GM19467 (cell line): ENCODE results near the gene OPCML.
"Not testable (repeated sequence)": the region's sequence is repeated elsewhere in the genome, so short reads cannot be mapped to it uniquely, and the experiment has no call there.

Experiments used
- ATAC-seq: cut with Tn5 transposase; IDR thresholded peaks from one replicate; pipeline ENCODE4 v1.9.1; 2021; ENCODE audit warnings: mild to moderate bottlenecking, moderate library complexity; ENCODE audit not compliant: unreplicated experiment

Gene OPCML

DNA sequence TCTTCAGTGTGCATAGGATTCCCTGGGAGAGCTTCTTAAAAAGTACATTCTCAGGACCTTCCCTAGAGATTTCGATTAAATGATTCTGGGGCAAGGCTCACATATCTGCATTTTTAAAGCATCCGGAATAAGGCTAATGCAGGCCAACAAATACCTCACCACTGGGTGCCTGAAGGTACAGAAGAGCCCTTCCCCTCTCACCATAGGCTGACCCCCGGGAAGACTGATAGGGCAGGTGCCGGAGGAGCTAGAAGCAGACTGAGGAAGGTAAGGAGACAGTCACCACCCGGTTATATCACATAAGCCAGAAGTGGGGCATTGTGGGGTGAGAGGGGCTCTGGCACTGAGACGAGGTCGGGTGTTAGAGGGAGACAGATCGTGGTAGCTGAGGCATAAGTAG, 1102.6 kb downstream of the OPCML start:
- no peak for ATAC-seq

DNA sequence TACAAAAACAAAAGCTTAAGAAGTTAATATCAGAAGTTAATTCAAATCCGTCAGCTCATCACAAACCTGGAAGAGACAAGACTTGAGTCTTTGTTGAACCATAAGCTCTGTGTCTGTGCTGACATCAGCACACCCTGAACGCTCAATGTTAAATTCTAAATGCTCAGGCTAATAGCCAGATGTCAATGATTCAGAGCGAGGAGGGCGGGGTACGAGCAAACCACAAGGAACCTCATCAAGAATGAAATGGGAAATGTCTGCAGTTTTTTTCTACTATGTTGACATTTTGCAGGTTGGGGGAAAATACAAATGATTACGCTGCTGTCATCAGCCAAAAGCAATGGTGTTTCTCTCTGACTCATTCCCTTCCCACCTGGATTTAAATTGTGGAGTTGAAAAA, 1104.7 kb downstream of the OPCML start:
- no peak for ATAC-seq

DNA sequence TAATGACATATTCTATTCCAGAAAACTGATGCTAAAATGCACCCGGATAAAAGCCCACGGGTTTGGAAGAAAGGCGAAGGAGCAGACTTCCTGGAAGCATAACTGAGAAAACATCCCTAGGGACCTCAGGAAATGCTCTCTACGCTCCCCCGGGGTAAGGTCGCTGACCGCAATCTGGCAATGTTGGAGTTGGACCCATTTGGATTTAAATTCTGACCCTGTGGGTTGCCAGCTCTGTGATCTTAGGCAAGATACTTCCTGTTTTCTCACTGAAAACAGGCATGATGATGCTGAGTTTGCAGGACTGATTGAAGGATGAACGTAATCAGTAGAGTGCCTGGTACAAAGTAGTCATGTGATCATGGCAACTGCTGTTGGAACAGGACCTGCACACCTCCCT, 1107.9 kb downstream of the OPCML start:
- no peak for ATAC-seq

DNA sequence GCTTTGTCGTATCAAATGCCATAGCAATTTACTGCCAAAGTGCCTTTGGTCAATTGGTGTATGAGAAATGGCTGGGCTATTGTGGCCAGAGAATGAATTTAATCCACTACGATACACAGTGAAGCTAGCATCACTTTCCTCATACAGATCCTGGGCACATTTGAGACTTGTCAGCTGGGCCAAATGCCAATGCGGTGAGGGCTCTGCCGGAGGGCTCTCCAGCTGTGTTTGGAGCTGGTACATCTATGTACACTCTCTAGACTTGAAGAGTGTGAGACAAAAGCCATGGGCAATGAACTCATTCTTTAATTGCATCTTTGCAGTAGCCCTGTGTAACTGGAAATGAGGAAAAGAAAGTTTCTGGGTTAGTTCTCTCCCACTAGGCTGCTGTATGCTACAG, 1109.0 kb downstream of the OPCML start:
- ATAC-seq, result no peak

DNA sequence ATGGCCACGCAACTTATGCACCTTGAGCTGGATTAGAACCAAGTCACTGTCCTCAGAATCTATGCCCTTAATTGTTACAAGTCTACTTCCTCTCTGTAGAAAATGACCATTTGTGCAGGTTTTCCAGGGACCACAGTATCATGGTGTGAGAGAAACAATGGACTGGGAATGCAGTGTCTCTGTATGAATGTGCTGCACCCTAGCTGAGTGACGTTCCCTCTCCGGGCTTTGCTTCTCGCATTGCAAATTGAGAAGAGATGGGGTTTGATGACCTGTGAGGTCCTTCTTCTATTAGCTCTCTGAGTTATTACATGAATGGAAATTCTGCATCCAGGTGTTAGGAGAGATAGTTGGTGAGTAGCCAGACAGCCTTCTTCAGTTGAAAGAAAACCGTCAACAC, 1109.6 kb downstream of the OPCML start:
- ATAC-seq, result no peak

DNA sequence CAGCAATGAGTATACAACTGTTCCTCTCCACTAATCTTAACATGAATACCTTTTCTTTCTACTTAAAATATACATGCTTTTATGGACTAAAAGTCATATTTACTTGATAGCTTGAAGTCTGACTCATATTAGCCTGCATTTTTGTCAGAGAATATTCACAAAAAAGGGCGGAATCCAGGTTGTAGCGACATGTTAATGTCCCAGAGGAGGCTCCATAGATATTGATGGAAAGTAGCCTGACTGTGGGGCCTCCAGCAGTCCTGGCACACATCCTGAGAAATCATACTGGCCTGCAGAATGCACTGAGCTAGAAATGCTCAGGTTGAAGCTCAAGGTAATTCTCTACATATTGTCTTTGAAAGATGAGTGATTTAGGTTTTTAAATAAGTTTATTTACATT, 1110.7 kb downstream of the OPCML start:
- no peak for ATAC-seq

DNA sequence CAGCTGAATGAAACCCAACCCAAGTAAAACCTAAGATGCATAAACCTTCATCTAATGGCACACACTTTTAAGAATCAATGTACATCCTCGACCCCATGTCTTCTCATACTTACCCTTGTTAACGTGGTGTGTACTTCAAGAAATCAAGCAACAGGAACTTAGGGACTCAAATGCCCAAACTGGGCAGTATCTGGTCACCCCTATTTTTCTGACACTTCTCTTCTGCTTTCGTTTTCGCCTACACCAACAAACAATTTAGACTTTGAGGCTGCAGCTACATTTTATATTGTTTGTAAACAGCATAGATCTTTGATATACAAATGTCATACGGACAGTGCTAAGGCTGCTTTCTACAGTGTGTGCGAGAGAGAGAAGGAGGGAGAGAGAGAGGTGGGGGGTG, 1117.8 kb downstream of the OPCML start:
- ATAC-seq, result no peak

DNA sequence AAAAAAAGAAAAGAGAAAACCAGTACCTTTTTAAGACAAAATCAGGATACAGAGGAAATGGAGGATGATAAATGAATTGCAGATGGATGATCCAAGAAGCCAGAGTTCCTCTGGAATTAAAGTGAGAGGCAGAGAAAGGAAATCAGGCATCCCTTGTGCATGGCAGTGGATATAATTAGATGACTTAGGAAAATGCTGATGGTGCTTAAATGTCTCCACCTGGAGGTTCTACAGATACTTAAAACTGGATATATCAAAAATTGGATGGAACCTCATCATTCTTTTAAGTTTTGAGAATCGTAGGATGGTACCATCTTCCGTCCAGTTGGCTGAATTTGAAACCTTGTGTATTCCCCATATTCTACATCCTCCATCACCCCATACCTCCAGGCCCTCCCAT, 1121.9 kb downstream of the OPCML start:
- ATAC-seq, result no peak

DNA sequence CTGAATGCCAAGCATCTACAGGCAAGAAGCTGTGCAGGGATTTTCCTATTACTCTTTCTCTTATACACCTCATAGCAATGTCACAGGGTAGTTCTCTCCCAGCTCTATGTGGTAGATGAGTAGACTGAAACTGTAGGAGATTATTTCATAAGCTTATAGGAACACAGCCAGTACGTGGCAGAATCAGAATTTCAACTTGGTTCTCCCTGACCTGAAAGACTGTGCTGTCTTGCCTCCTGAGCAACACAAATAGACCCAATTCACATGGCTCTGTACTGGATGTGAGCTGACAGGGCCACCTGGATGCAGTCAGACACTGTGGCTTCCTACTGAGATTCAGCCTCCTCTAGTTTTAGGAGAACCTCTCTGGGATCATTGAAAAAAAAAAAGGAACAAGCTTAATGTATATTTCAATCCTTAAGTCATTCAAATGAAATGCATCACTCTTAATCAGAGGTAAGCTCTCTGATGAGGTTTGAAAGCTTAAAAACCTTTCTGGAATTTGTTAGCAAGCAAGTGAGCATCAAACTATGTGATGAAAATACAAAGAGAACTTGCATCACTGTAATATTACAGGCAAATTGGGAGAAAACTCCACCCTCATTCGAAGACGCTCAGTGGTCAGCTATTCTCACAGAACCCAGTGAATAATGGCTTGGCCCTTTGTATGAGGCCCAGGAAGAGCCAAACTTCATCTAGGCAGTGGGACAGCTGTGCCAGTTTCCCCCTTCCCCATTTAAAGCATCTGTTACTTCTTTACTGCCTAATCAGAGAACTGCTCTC, 1122.5 kb downstream of the OPCML start:
- ATAC-seq, result no peak

DNA sequence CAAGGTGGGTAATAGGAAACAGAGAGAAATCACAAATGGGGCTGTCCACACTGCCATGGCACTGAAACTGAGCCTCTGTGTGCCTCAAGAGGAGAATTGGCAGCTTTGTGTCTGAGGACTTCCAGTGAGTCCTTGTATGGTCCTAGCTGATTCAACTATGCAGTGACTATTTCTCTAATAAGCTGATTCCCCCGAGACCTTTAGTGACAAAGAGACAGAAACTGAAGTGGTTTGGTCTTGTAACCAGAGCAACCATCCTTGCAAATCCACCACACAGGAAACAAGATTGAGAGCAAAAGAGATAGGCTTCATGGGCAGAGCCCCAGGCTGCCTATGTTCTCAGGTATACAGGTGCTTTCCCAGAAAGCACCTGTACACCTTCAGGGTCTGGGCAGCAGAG, 1123.4 kb downstream of the OPCML start:
- peak; percentile 72 for ATAC-seq

DNA sequence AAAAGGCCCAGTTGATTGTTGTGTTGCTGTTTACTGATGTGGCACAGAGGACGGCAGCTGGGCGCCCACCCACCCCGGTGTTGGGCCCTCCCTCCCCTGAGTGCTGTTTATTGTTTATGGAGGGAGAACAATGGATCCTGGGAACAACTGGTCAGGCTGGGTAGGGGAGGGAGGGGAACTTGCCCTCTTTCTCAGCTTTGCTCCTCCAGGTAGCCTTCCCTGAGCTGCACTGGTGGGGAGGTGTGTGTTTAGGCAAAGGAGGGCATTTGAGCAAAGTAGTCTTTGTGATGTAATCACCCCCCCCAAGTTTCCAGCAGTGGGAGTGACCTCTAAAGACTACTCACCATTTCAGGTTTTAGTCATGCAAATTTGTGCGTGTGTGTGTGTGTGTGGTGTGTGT, 1126.6 kb downstream of the OPCML start:
- ATAC-seq, result no peak

DNA sequence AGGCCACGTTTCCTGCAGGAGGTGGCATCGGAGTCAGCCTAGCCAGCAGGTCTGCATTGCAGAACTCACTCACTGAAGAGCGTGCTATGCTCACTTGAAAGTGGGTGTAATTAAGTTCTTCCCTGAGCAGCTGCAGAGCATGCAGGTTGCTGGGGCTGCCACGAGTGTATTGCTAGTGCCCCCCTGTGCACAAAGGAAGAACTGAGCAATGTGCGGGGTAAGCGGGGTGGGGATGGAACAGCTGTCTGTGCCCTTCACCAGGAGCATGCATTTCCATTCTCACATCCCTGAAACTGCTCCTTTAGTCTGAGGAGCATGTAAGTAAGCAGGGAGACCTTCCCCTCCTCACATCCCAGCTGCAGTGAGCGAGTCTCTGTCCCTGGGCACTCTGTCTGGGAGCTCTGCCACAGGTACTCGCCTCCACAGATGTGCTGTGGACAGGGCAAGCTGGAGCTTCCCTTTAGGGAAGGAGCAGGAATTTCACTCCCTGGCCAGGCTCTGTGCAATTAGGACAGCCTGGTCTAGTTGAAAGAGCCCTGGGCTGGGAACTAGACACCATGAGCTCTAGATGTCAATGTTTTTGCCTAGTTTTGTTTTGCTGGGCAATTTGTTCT, 1130.1 kb downstream of the OPCML start:
- ATAC-seq, result peak; percentile 97

DNA sequence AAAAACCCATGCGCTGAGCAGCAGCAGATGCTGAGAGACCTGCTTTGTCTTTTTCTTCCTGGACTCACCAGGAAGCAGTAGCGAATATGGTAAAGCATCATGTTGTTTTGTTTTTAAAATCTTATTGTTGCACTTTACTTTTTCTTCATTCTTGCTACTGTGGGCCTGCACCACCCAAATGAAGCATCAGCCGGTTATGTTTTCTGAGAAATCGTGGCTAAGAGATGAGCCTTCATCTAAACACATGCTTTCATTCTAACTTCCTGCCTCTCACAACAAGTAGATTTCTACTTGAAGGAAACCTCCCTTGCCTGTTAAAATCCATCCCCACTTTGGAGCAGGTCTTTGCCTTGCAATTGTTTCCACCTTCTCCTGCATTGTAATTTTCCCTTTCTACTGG, 1136.0 kb downstream of the OPCML start:
- no peak for ATAC-seq

DNA sequence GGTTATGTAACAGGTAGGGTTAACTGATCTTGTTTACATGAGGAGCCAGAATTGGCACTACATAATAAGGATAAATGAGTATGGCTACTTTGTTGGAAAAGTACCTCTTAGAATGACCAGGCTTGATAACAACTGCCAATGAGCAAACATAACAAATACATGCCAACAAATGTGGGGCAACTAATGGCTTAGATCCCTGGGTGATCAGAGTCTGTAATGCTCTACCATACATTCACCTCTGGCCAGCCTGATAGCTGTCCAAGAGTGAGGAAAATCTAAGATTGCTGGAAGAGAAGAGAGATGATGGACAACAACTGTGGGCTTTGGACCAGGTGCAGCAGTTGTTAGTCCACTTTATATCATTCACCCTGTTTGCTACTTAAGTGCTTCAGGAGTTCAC, 1136.9 kb downstream of the OPCML start:
- ATAC-seq, result no peak

DNA sequence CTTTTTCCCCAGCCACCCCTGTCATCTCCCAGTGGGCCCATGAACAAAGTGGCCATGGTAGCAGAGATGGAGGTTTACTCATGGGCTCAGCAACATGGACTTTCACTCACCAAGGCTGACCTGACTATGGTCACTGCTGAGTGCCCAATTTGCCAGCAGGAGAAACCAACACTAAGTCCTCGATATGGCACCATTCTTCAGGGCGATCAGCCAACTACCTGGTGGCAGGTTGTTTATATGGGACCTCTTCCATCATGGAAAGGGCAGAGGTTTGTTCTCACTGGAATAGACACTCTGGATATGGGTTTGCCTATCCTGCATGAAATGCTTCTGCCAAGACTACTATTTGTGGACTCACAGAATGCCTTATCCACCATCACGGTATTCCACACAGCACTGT, 1152.8 kb downstream of the OPCML start:
- no peak for ATAC-seq

DNA sequence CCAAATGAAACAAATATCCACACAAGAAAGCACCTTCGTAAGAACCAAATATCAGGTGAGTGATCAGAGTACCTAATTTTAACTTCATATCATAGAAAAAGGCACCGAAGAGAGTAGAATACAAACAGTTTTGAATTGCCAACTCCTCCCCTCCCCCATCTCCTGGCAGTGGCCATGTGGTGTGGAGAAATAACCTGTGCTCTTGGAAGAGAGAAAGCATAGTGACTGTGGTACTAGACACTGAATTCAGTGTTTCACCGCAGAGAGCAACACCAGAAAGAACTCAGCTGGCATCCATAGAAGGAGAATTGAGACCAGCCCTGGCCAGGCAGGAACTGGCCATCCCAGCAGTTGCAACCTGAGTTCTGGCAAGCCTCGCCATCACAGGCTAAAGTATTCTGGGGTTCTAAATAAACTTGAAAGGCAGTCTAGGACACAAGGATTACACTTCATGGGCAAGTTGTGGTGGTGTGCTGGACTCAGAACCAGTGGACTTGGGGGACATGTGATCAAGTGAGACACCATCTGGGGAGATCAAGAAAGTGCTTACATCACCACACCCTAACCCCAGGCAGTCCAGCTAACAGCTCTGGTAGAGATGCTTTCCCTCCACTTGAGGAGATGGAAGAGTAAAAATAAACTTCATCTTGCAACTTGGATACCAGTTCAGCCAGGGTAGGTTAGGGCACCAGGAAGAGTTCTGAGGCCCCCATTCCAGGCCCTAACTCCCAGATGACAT, 1158.7 kb downstream of the OPCML start:
- ATAC-seq, result no peak

DNA sequence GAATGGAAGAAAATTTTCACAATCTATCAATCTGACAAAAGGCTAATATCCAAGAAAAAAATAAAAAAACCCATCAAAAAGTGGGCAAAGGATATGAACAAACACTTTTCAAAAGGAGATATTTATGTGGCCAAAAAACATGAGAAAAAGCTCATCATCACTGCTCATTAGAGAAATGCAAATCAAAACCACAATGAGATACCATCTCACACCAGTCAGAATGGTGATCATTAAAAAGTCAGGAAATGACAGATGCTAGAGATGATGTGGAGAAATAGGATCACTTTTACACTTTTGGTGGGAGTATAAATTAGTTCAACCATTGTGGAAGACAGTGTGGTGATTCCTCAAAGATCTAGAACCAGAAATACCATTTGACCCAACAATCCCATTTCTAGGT, 1162.2 kb downstream of the OPCML start:
- not testable (repeated sequence) for ATAC-seq

DNA sequence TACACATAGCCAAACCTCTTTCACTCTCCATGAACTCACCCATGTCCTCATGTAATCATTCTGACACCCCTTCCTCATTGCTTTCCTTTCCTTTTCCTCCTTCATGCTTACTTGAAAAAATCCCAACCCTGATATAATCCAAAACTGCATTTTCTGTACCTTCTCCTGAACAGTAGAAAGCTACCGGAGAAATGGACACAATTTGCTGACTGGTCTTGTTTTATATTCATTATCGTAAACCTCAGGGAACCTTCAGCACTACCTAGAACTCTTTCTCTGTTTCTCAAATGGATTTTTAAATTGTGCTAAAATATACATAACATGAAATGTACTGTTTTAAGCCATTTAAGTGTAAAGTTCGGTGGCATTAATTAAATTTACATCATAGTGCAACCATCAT, 1165.0 kb downstream of the OPCML start:
- no peak for ATAC-seq

DNA sequence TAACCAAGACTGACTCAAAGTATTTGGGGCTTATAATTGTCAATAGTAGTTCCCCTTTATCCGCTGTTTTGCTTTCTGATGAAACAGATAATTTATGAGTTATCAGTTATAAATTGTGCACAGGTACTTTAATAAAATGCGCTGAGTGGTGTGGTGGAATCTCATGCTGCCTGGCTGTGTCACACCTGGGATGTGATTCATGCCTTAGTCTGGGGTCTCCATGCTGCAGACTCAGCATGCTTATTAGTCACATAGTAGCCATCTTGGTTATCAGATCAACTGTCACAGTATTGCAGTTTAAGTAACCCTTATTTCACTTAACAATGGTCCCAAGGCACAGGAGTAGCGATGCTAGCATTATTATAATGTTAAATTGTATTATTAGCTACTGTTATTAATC, 1166.7 kb downstream of the OPCML start:
- no peak for ATAC-seq
